Measurements from ENCODE around the gene CFB. TPM values are rescaled to one million over a fixed set of nuclear protein-coding genes. Genes with fewer than 3 reads are reported as not detected.

Gene CFB
- total RNA-seq, 2 donors from 2014 or later = 32.1 to 48.6 TPM

MicroRNAs encoded within 50 kb of the gene (microRNA counts, 767-probe panel; counts per million panel counts)
- 0 to 431 counts per million in 2 donors for microRNA hsa-miR-1236

Small RNAs within 50 kb of the gene (microRNA-seq; reads per million reads assigned to microRNA genes)
- gene MIR1236 = 0.42 reads per million

Small RNAs within 50 kb of the gene (small RNA-seq; reads per million reads assigned to genes)
- 0 reads per million in 2 donors for gene AL645922.1

Other genes starting within 250 kb of the CFB start
- 10 to 100 TPM; 78.1 to 83.6 TPM for gene ABHD16A, start 242.8 kb upstream of the CFB start, total RNA-seq
- 1 to 10 TPM in 1 of 2 donors, not detected in 1; 3.7 TPM for gene LY6G6F, start 239.2 kb upstream of the CFB start, total RNA-seq
- gene LY6G6D, start 230.7 kb upstream of the CFB start, total RNA-seq = not detected
- not detected for gene LY6G6C, start 224.3 kb upstream of the CFB start, total RNA-seq
- gene MPIG6B, start 222.7 kb upstream of the CFB start, total RNA-seq = under 1 TPM in 1 of 2 donors, not detected in 1; 0.74 TPM
- gene DDAH2, start 216.8 kb upstream of the CFB start, total RNA-seq = 10 to 100 TPM; 73.3 to 83.7 TPM
- 100 to 1,000 TPM; 224 to 331 TPM for gene CLIC1, start 209.6 kb upstream of the CFB start, total RNA-seq
- gene MSH5, start 206.1 kb upstream of the CFB start, total RNA-seq = 10 to 100 TPM; 10.5 to 72.4 TPM
- gene SAPCD1, start 183.4 kb upstream of the CFB start, total RNA-seq = 10 to 100 TPM in 1 of 2 donors, 1 to 10 TPM in 1; 1.9 to 15.7 TPM
- 10 to 100 TPM in 1 of 2 donors, 1 to 10 TPM in 1; 2.7 to 13.0 TPM for gene VWA7, start 168.8 kb upstream of the CFB start, total RNA-seq
- 10 to 100 TPM; 38.5 to 49.9 TPM for gene VARS1, start 150.3 kb upstream of the CFB start, total RNA-seq
- 10 to 100 TPM; 51.9 to 52.5 TPM for gene LSM2, start 139.1 kb upstream of the CFB start, total RNA-seq
- gene HSPA1L, start 130.8 kb upstream of the CFB start, total RNA-seq = 1 to 10 TPM; 1.5 to 8.5 TPM
- gene HSPA1A, start 130.6 kb upstream of the CFB start, total RNA-seq = 100 to 1,000 TPM; 230 to 440 TPM
- 100 to 1,000 TPM; 331 to 360 TPM for gene HSPA1B, start 118.4 kb upstream of the CFB start, total RNA-seq
- gene NEU1, start 83.3 kb upstream of the CFB start, total RNA-seq = 100 to 1,000 TPM in 1 of 2 donors, 10 to 100 TPM in 1; 88.4 to 117 TPM
- gene SLC44A4, start 67.1 kb upstream of the CFB start, total RNA-seq = 100 to 1,000 TPM; 125 to 332 TPM
- gene EHMT2, start 48.4 kb upstream of the CFB start, total RNA-seq = 10 to 100 TPM; 53.6 to 92.8 TPM
- gene ZBTB12, start 44.0 kb upstream of the CFB start, total RNA-seq = 1 to 10 TPM; 3.8 to 4.1 TPM
- gene C2, start 18.4 kb upstream of the CFB start, total RNA-seq = 10 to 100 TPM in 1 of 2 donors, 1 to 10 TPM in 1; 7.9 to 16.0 TPM
- gene NELFE, start 12.9 kb downstream of the CFB start, total RNA-seq = 10 to 100 TPM; 88.9 to 94.0 TPM
- gene SKIC2, start 13.1 kb downstream of the CFB start, total RNA-seq = 10 to 100 TPM; 34.8 to 66.2 TPM
- 10 to 100 TPM; 21.9 to 36.0 TPM for gene DXO, start 26.0 kb downstream of the CFB start, total RNA-seq
- gene C4A, start 36.0 kb downstream of the CFB start, total RNA-seq = 100 to 1,000 TPM in 1 of 2 donors, 10 to 100 TPM in 1; 32.8 to 196 TPM
- 100 to 1,000 TPM in 1 of 2 donors, 10 to 100 TPM in 1; 49.2 to 137 TPM for gene C4B, start 68.7 kb downstream of the CFB start, total RNA-seq
- 1 to 10 TPM in 1 of 2 donors, under 1 TPM in 1; 0.59 to 2.7 TPM for gene CYP21A2, start 92.3 kb downstream of the CFB start, total RNA-seq
- 10 to 100 TPM; 18.5 to 29.1 TPM for gene TNXB, start 163.2 kb downstream of the CFB start, total RNA-seq
- gene ATF6B, start 182.2 kb downstream of the CFB start, total RNA-seq = 100 to 1,000 TPM in 1 of 2 donors, 10 to 100 TPM in 1; 70.6 to 132 TPM
- gene FKBPL, start 184.2 kb downstream of the CFB start, total RNA-seq = 1 to 10 TPM; 3.6 to 6.9 TPM
- gene PRRT1, start 205.8 kb downstream of the CFB start, total RNA-seq = 1 to 10 TPM in 1 of 2 donors, under 1 TPM in 1; 0.64 to 7.2 TPM
- gene PPT2, start 208.0 kb downstream of the CFB start, total RNA-seq = 10 to 100 TPM; 18.6 to 32.9 TPM
- 10 to 100 TPM; 12.2 to 19.5 TPM for gene EGFL8, start 218.5 kb downstream of the CFB start, total RNA-seq
- 100 to 1,000 TPM in 1 of 2 donors, 10 to 100 TPM in 1; 52.6 to 113 TPM for gene AGPAT1, start 230.0 kb downstream of the CFB start, total RNA-seq
- 100 to 1,000 TPM in 1 of 2 donors, 10 to 100 TPM in 1; 98.6 to 129 TPM for gene RNF5, start 232.3 kb downstream of the CFB start, total RNA-seq
- 1 to 10 TPM; 3.3 to 3.8 TPM for gene AGER, start 238.2 kb downstream of the CFB start, total RNA-seq
- gene PBX2, start 244.1 kb downstream of the CFB start, total RNA-seq = 100 to 1,000 TPM in 1 of 2 donors, 10 to 100 TPM in 1; 61.5 to 102 TPM
- 1 to 10 TPM; 5.1 to 5.9 TPM for gene GPSM3, start 246.5 kb downstream of the CFB start, total RNA-seq

Measured in prostate gland (tissue), 2 donors.